ENCODE data around the gene LILRA5. TPM values are rescaled to one million over a fixed set of nuclear protein-coding genes. Genes with fewer than 3 reads are reported as not detected.
"Not testable (repeated sequence)": the region's sequence is repeated elsewhere in the genome, so short reads cannot be mapped to it uniquely, and the experiment has no call there.

Gene LILRA5
- total and polyA plus RNA-seq, 9 donors, result 0.33 to 4.6 (median 0.82) TPM; not detected in 1

DNA sequence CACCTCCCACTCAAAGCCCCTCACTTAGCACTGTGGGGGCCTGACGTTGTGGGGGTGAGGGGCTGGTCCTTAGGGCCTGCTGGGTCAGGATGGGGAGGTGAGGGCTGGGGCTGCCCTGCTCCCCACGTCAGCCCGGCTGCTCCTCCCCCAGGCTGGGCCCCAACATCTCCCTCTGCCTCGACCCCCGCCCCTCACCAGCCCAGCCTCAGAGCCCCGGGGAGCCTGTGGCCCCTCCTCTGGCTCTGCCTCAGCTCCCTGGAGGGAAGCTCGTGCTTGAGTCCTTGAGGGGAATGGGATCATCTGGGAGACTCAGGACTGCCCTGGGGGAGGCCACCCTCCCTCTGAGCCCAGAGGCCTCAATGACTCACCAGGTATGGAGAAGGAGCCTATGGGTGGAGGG is 19.2 kb upstream of the LILRA5 start:
- TF ChIP-seq, protein P1, sequence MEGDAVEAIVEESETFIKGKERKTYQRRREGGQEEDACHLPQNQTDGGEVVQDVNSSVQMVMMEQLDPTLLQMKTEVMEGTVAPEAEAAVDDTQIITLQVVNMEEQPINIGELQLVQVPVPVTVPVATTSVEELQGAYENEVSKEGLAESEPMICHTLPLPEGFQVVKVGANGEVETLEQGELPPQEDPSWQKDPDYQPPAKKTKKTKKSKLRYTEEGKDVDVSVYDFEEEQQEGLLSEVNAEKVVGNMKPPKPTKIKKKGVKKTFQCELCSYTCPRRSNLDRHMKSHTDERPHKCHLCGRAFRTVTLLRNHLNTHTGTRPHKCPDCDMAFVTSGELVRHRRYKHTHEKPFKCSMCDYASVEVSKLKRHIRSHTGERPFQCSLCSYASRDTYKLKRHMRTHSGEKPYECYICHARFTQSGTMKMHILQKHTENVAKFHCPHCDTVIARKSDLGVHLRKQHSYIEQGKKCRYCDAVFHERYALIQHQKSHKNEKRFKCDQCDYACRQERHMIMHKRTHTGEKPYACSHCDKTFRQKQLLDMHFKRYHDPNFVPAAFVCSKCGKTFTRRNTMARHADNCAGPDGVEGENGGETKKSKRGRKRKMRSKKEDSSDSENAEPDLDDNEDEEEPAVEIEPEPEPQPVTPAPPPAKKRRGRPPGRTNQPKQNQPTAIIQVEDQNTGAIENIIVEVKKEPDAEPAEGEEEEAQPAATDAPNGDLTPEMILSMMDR (IDR thresholded peaks at IDR 0.05), result no peak
- TF ChIP-seq EP300 (IDR thresholded peaks at IDR 0.05) (no peak), POLR2A (IDR thresholded peaks at IDR 0.05) (no peak)
- no peaks in the 10 kb centered on the region for H3K27me3 ChIP-seq
- no peaks in the 10 kb centered on the region for H3K9me3 ChIP-seq
- 35 to 48% (median 46%) methylated on average over 5 to 7 of the region's 7 CpGs for WGBS, 3 donors
- intact Hi-C loops (cut with DNase I), result no loop called here
- no peak overlapping the region for H3K4me3 ChIP-seq
- H3K4me1 ChIP-seq (ENCODE audit: insufficient read depth), result no peaks in the 10 kb centered on the region
- no peaks in the 10 kb centered on the region for H3K36me3 ChIP-seq
- H3K27ac ChIP-seq, result no peak overlapping the region
- DNase-seq, result no peak

DNA sequence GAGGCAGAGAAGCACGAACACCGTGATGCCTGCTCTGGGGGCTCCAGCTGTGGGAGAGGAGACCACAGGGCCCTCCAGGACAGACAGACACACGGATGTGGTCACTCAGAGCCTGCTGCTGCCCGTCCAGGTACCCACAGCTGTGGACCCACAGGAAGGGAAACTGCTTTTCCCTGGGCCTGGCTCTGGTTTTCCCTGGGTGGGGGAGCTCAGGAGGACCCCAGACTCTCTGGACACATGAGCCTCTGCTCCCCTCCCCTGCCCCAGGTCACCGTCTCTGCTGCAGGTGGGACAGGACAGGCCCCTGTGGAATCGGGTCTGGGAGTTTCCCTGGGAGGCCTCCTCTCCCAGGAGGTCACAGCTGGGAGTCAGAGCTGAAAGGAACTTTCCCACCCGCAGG is 18.7 kb upstream of the LILRA5 start:
- H3K4me1 ChIP-seq (ENCODE audit: insufficient read depth), result no peaks in the 10 kb centered on the region
- H3K27ac ChIP-seq, result no peak overlapping the region
- TF ChIP-seq EP300 (IDR thresholded peaks at IDR 0.05), result no peak
- TF ChIP-seq, protein P1 (IDR thresholded peaks at IDR 0.05), result no peak
- H3K27me3 ChIP-seq, result no peaks in the 10 kb centered on the region
- no peak overlapping the region for H3K4me3 ChIP-seq
- no peaks in the 10 kb centered on the region for H3K36me3 ChIP-seq
- intact Hi-C loops (cut with DNase I), result no loop called here
- H3K9me3 ChIP-seq, result no peaks in the 10 kb centered on the region
- no peak for DNase-seq
- 60 to 70% (median 68%) methylated on average over 7 of the region's 7 CpGs for WGBS, 3 donors

DNA sequence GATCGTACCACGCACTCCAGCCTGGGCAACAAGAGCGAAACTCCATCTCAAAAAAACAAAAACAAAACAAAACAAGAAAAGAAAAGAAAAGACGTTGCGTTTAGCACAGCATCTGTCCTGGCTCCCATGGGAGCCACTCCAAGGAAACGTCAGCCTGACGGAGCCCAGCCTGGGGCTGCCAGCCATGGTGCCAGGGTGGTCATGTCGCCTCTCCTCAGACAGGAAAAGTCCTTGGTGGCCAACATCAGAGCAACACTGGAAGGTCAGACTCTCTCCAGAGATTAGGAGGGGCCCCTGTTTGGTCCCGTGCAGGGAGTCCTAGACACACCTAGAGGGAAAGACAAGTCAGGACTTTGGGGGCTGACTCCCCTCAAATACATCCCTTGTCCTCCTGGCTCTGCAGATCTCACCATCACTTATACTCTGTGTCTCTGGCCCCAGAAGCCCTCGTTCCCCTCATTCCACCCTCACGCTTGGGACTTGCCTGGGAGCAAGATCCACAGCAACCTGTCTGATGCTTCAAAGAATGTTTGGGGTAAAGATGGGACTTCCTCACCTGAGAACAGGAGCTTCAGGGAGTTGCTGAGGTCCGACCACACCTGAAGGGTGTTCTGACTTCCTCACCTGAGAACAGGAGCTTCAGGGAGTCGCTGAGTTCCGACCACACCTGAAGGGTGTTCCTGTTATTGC is 16.7 kb upstream of the LILRA5 start:
- Histone ChIP-seq H3K4me3 (no peak overlapping the region), H3K36me3 (no peaks in the 10 kb centered on the region), H3K4me1 (ENCODE audit: insufficient read depth) (no peaks in the 10 kb centered on the region), H3K27ac (no peak overlapping the region), H3K9me3 (no peaks in the 10 kb centered on the region), H3K27me3 (no peaks in the 10 kb centered on the region)
- TF ChIP-seq POLR2A (IDR thresholded peaks at IDR 0.05) (no peak), EP300 (IDR thresholded peaks at IDR 0.05) (no peak)
- TF ChIP-seq, protein P1 (IDR thresholded peaks at IDR 0.05), result no peak
- intact Hi-C loops (cut with DNase I), result no loop called here
- WGBS, 3 donors, result 69 to 84% (median 75%) methylated on average over 14 of the region's 14 CpGs
- DNase-seq, result no peak

DNA sequence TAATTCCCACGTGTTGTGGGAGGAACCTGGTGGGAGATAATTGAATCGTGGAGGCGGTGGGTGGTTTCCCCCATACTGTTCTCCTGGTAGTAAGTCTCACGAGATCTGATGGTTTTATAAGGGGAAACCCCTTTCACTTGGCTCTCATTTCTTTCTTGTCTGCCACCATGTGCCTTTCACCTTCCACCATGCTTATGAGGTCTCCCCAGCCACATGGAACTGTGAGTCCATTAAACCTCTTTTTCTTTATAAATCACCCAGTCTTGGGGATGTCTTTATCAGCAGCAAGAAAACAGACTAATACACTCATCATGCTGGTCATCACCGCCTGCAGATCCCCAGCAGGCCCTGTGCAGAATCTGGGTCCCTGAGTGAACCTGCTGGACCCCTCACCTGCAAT is 15.8 kb upstream of the LILRA5 start:
- DNase-seq; H3K27ac ChIP-seq; H3K4me3 ChIP-seq; H3K9me3 ChIP-seq; H3K27me3 ChIP-seq; H3K36me3 ChIP-seq; intact Hi-C loops (cut with DNase I); H3K4me1 ChIP-seq (ENCODE audit: insufficient read depth): not testable (repeated sequence)
- 59 to 70% (median 61%) methylated on average over 5 of the region's 5 CpGs for WGBS, 3 donors

DNA sequence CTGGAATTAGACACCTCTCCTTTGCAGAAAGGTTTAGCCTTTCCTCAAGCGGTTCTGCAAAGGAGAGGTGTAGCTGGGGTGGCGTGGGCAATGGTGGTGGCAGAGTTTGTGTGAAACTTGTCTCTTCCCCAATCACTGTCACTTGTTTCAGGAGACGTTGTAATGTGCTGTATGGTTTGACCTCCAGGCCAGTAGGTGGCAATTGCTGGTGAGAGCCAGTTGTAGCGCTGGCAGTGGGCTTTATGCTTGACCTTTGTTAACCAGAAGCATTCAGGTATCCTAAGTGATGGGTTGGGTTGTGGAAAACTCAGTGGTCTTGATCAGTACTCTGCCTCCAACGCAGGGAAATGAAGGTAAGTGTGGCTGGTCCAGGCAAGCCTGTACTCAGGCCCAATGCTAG is 12.7 kb upstream of the LILRA5 start:
- WGBS, 3 donors, result 70 to 76% (median 71%) methylated on average over 5 of the region's 5 CpGs
- Histone ChIP-seq H3K36me3 (no peaks in the 10 kb centered on the region), H3K4me3 (no peak overlapping the region), H3K9me3 (no peaks in the 10 kb centered on the region), H3K4me1 (ENCODE audit: insufficient read depth) (no peaks in the 10 kb centered on the region), H3K27ac (no peak overlapping the region), H3K27me3 (peaks cover 2% of the 10 kb centered on the region)
- DNase-seq, result no peak
- TF ChIP-seq POLR2A (IDR thresholded peaks at IDR 0.05) (no peak), EP300 (IDR thresholded peaks at IDR 0.05) (no peak)
- TF ChIP-seq, protein P1 (IDR thresholded peaks at IDR 0.05), result no peak
- intact Hi-C loops (cut with DNase I), result no loop called here

Data from ovary (tissue), 9 donors.